Neural cell (in vitro differentiated cells): ENCODE data around the gene EBPL. TPM values are rescaled to one million over a fixed set of nuclear protein-coding genes. Genes with fewer than 3 reads are reported as not detected.

Experiments
- H2AFZ ChIP-seq: fragments of 200-600, 300-800 bp; sonication (generic), shearing (Covaris generic); 2 replicates; pipeline ENCODE4 v1.6.0; 2014; ENCODE audit warnings: low read depth, mild to moderate bottlenecking, antibody characterized with exemption, low read length, moderate library complexity
- H3F3A ChIP-seq: fragments of 200-600 bp; shearing (Covaris generic); 2 replicates; pipeline ENCODE4 v1.6.1; 2016; ENCODE audit warnings: mild to moderate bottlenecking, moderate library complexity, mixed read lengths, antibody characterized with exemption, low read length; ENCODE audit not compliant: insufficient read depth, poor library complexity, severe bottlenecking
- H3K27ac ChIP-seq: fragments of 200-600, 300-800 bp; sonication (generic), shearing (Covaris generic); 2 replicates; pipeline ENCODE4 v1.5.1; 2014; ENCODE audit warnings: mild to moderate bottlenecking, low read length, moderate library complexity
- H3K27me3 ChIP-seq: fragments of 300-800, 200-600 bp; sonication (generic), shearing (Covaris generic); 2 replicates; pipeline ENCODE4 v1.6.0; 2014; ENCODE audit warnings: mild to moderate bottlenecking, low read depth, low read length, moderate library complexity; ENCODE audit not compliant: insufficient read depth
- H3K36me3 ChIP-seq: fragments of 300-800, 200-600 bp; sonication (generic), shearing (Covaris generic); 2 replicates; pipeline ENCODE4 v1.5.1; 2014; ENCODE audit warnings: mild to moderate bottlenecking, antibody characterized with exemption, low read length, moderate library complexity; ENCODE audit not compliant: insufficient read depth
- H3K4me2 ChIP-seq: fragments of 300-800, 200-600 bp; sonication (generic), shearing (Covaris generic); 2 replicates; pipeline ENCODE4 v1.6.0; 2014; ENCODE audit warnings: mild to moderate bottlenecking, low read length
- H3K4me3 ChIP-seq: fragments of 300-800, 200-600 bp; sonication (generic), shearing (Covaris generic); 2 replicates; pipeline ENCODE4 v1.5.1; 2014; ENCODE audit warnings: mild to moderate bottlenecking, low read length, moderate library complexity
- H3K79me2 ChIP-seq: fragments of 200-600 bp; shearing (Covaris generic); replicated peaks from 2 replicates; pipeline ENCODE4 v1.6.0; 2014; ENCODE audit warnings: mild to moderate bottlenecking, low read length, moderate library complexity; ENCODE audit not compliant: insufficient read depth
- H3K9ac ChIP-seq: fragments of 300-800, 200-600 bp; sonication (generic), shearing (Covaris generic); 2 replicates; pipeline ENCODE4 v1.6.1; 2016; ENCODE audit warnings: mild to moderate bottlenecking, low read length, mixed read lengths
- H3K9me2 ChIP-seq: fragments of 200-600 bp; shearing (Covaris generic); 2 replicates; pipeline ENCODE4 v1.6.1; 2016; ENCODE audit warnings: mild to moderate bottlenecking, low read length, mixed read lengths; ENCODE audit not compliant: insufficient read depth
- H3K9me3 ChIP-seq: fragments of 200-600, 300-800 bp; sonication (generic), shearing (Covaris generic); 2 replicates; pipeline ENCODE4 v1.6.1; 2016; ENCODE audit warnings: mild to moderate bottlenecking, mixed run types, low read length, moderate library complexity, mixed read lengths
- H4K20me1 ChIP-seq: fragments of 200-600 bp; shearing (Covaris generic); 2 replicates; pipeline ENCODE4 v1.6.1; 2016; ENCODE audit warnings: mild to moderate bottlenecking, mixed run types; ENCODE audit not compliant: insufficient read depth
- CTCF ChIP-seq: fragments of 450-650 bp; IDR thresholded peaks from 2 replicates; pipeline ENCODE4 v1.5.1; 2014; ENCODE audit warnings: antibody characterized with exemption, mild to moderate bottlenecking, moderate library complexity; ENCODE audit not compliant: poor library complexity, severe bottlenecking
- EP300 ChIP-seq: fragments of 450-650 bp; conservative IDR thresholded peaks from 2 replicates; pipeline ENCODE4 v1.6.1; 2014; ENCODE audit warnings: antibody characterized with exemption, mild to moderate bottlenecking, moderate library complexity; ENCODE audit not compliant: poor library complexity, severe bottlenecking
- EZH2 ChIP-seq: fragments of 200-600, 300-800 bp; shearing (Covaris generic), sonication (generic); IDR thresholded peaks from 2 replicates; pipeline ENCODE4 v1.6.1; 2014; ENCODE audit warnings: antibody characterized with exemption, low read length, borderline replicate concordance, mild to moderate bottlenecking; ENCODE audit not compliant: insufficient read depth, poor library complexity, severe bottlenecking
- MXI1 ChIP-seq: fragments of 450-650 bp; conservative IDR thresholded peaks from 2 replicates; pipeline ENCODE4 v1.6.1; 2014; ENCODE audit warnings: antibody characterized with exemption, mild to moderate bottlenecking; ENCODE audit not compliant: poor library complexity, severe bottlenecking
- POLR2AphosphoS5 ChIP-seq: IDR thresholded peaks from 2 replicates; pipeline ENCODE4 v1.6.1; 2012
- RAD21 ChIP-seq: fragments of 450-650 bp; conservative IDR thresholded peaks from 2 replicates; pipeline ENCODE4 v1.6.1; 2014; ENCODE audit warnings: antibody characterized with exemption, mild to moderate bottlenecking, moderate library complexity
- REST ChIP-seq: IDR thresholded peaks from 2 replicates; pipeline ENCODE4 v1.6.1; 2012; ENCODE audit warnings: borderline replicate concordance
- SMC3 ChIP-seq: fragments of 450-650 bp; conservative IDR thresholded peaks from 2 replicates; pipeline ENCODE4 v1.6.1; 2014; ENCODE audit warnings: antibody characterized with exemption, mild to moderate bottlenecking, moderate library complexity; ENCODE audit not compliant: poor library complexity
- TAF1 ChIP-seq: IDR thresholded peaks from 2 replicates; pipeline ENCODE4 v1.6.1; 2012; ENCODE audit warnings: low read depth
- polyA plus RNA-seq: library from polyadenylated mRNA; depleted of rRNA; stranded (reverse); fragments of >200 nt; gene quantifications from 2 replicates; pipeline ENCODE4 v1.2.3, GENCODE V29; 2014

Gene EBPL
- polyA plus RNA-seq, 1 donor from 2014 or later: 41.2 TPM

- H3F3A ChIP-seq: no peaks in the 10 kb centered on the region
- no peak overlapping the region for H2AFZ ChIP-seq
- no peak overlapping the region for H3K27ac ChIP-seq
- TF ChIP-seq CTCF (no peak), REST (no peak), POLR2AphosphoS5 (no peak), EZH2 (no peak), SMC3 (no peak), EP300 (no peak), TAF1 (no peak), MXI1 (no peak), RAD21 (no peak)
- no peak overlapping the region for H3K4me2 ChIP-seq
- H3K4me3 ChIP-seq: no peak overlapping the region
- no peaks in the 10 kb centered on the region for H3K9me2 ChIP-seq
- H3K36me3 ChIP-seq: no peaks in the 10 kb centered on the region
- H3K79me2 ChIP-seq: no peaks in the 10 kb centered on the region
- H3K27me3 ChIP-seq: no peaks in the 10 kb centered on the region
- H3K9ac ChIP-seq: no peak overlapping the region
- H3K9me3 ChIP-seq: no peaks in the 10 kb centered on the region
- H4K20me1 ChIP-seq: no peaks in the 10 kb centered on the region
Observed at GRCh38 chr13:49655906-49656305, 35.4 kb downstream of the EBPL start.

- no peak overlapping the region for H3K4me3 ChIP-seq
- no peaks in the 10 kb centered on the region for H3K9me2 ChIP-seq
- no peaks in the 10 kb centered on the region for H4K20me1 ChIP-seq
- TF ChIP-seq TAF1 (no peak), RAD21 (no peak), SMC3 (no peak), EP300 (no peak), REST (no peak), CTCF (no peak), POLR2AphosphoS5 (no peak), EZH2 (no peak), MXI1 (no peak)
- no peaks in the 10 kb centered on the region for H3K36me3 ChIP-seq
- H3K9me3 ChIP-seq: no peaks in the 10 kb centered on the region
- H3K27me3 ChIP-seq: no peaks in the 10 kb centered on the region
- no peaks in the 10 kb centered on the region for H3F3A ChIP-seq
- no peak overlapping the region for H3K4me2 ChIP-seq
- no peak overlapping the region for H3K27ac ChIP-seq
- no peaks in the 10 kb centered on the region for H3K79me2 ChIP-seq
- no peak overlapping the region for H2AFZ ChIP-seq
- H3K9ac ChIP-seq: no peak overlapping the region
Observed at GRCh38 chr13:49654011-49654410, 37.3 kb downstream of the EBPL start.
